A549 (cell line): ENCODE measurements around the gene ST3GAL5. TPM values are rescaled to one million over a fixed set of nuclear protein-coding genes. Genes with fewer than 3 reads are reported as not detected.
"Not testable (repeated sequence)": the region's sequence is repeated elsewhere in the genome, so short reads cannot be mapped to it uniquely, and the experiment has no call there.

Experiments
- ATAC-seq, 2 experiments: fragments of 200-7000 bp in 1 of 2; fragments of >200 bp in 1 of 2; cut with Nextera tagmentation in 1 of 2; cut with Tn5 transposase in 1 of 2; 3 replicates each; pipeline versions ENCODE4 v1.8.0 to v1.9.1; 2018 to 2020; ENCODE audit warnings: mild to moderate bottlenecking in 1 of 2, moderate library complexity in 1 of 2
- CTCF ChIA-PET: fragments of 300-600 bp; sonication (Branson Sonifier 250); formaldehyde crosslinking; extraction: SDS; loops from one replicate; lab custom pipeline; 2021; ENCODE audit warnings: antibody characterized with exemption, inconsistent platforms; lab: Yijun Ruan, JAX
- POLR2A ChIA-PET: fragments of 350-600 bp; formaldehyde crosslinking; extraction: SDS; loops from one replicate; lab custom pipeline; 2021; ENCODE audit warnings: antibody characterized with exemption, inconsistent platforms; lab: Yijun Ruan, JAX
- DNase-seq, 2 experiments: peaks; one replicate each; pipeline versions ENCODE4 v3.0.0 to v3.0.0-alpha.2; 2011 to 2016; ENCODE audit warnings: low read depth in 1 of 2, low spot score in 1 of 2
- FAIRE-seq: peaks from 2 replicates; lab custom pipeline; 2011; peaks lifted over from hg19 to GRCh38; lab: Jason Lieb, UNC
- H3K27ac ChIP-seq, 2 experiments: fragments of >200 bp; sonication (Bioruptor Twin); formaldehyde crosslinking; 3 replicates each; pipeline ENCODE4 v1.5.1; 2016 to 2017
- H3K4me1 ChIP-seq: fragments of >200 bp; sonication (Bioruptor Twin); formaldehyde crosslinking; 3 replicates; pipeline ENCODE4 v1.6.1; 2016
- H3K4me2 ChIP-seq: fragments of >200 bp; sonication (Bioruptor Twin); formaldehyde crosslinking; 3 replicates; pipeline ENCODE4 v1.6.1; 2016
- H3K4me3 ChIP-seq: fragments of >200 bp; sonication (Bioruptor Twin); formaldehyde crosslinking; 3 replicates; pipeline ENCODE4 v1.5.1; 2016
- H3K9me3 ChIP-seq: fragments of >200 bp; sonication (Bioruptor Twin); formaldehyde crosslinking; 3 replicates; pipeline ENCODE4 v1.6.1; 2016
- EHMT2 ChIP-seq: fragments of 200-600 bp; sonication (generic); IDR thresholded peaks from 2 replicates; pipeline ENCODE4 v1.6.1; 2016; ENCODE audit warnings: antibody characterized with exemption, low read depth, mild to moderate bottlenecking, moderate library complexity
- EP300 ChIP-seq, 2 experiments: fragments of >200 bp; sonication (Bioruptor Twin); formaldehyde crosslinking; IDR thresholded peaks; 2 replicates in 1 of 2; 3 replicates in 1 of 2; pipeline ENCODE4 v1.6.1; 2016 to 2017
- ESRRA ChIP-seq: fragments of 150-350 bp; IDR thresholded peaks from 2 replicates; pipeline ENCODE4 v1.6.1; 2014; ENCODE audit warnings: mild to moderate bottlenecking, low read length, borderline replicate concordance
- FOSL2 ChIP-seq, 2 experiments: fragments of 450-650 bp in 1 of 2; fragments of >200 bp in 1 of 2; sonication (Bioruptor Twin) in 1 of 2; formaldehyde crosslinking; IDR thresholded peaks; 2 replicates each; pipeline versions ENCODE4 v1.5.0 to v1.6.1; 2016 to 2020; ENCODE audit warnings: mild to moderate bottlenecking in 1 of 2, moderate library complexity in 1 of 2
- FOXS1 ChIP-seq: fragments of 250-450 bp; sonication (Bioruptor Pico); IDR thresholded peaks from 2 replicates; pipeline ENCODE4 v1.5.0; 2020; ENCODE audit warnings: mild to moderate bottlenecking, moderate library complexity
- GATA3 ChIP-seq: IDR thresholded peaks from 2 replicates; pipeline ENCODE4 v1.6.1; 2012; ENCODE audit warnings: borderline replicate concordance
- HDAC2 ChIP-seq: fragments of 200-600 bp; sonication (generic); IDR thresholded peaks from 2 replicates; pipeline ENCODE4 v1.6.1; 2016
- HEYL ChIP-seq: fragments of 250-450 bp; sonication (Bioruptor Pico); IDR thresholded peaks from 2 replicates; pipeline ENCODE4 v1.8.0; 2021; ENCODE audit warnings: mild to moderate bottlenecking, moderate library complexity
- KDM1A ChIP-seq: fragments of 200-600 bp; sonication (generic); IDR thresholded peaks from 2 replicates; pipeline ENCODE4 v1.6.1; 2016; ENCODE audit warnings: low read depth, mild to moderate bottlenecking
- KDM5A ChIP-seq: fragments of 200-600 bp; sonication (generic); IDR thresholded peaks from 2 replicates; pipeline ENCODE4 v1.6.1; 2016; ENCODE audit warnings: antibody characterized with exemption, mild to moderate bottlenecking
- POLR2A ChIP-seq: IDR thresholded peaks from 2 replicates; pipeline ENCODE4 v1.6.1; 2012; ENCODE audit warnings: mild to moderate bottlenecking, low read length
- POLR2AphosphoS2 ChIP-seq: conservative IDR thresholded peaks from 2 replicates; pipeline ENCODE4 v1.6.1; 2012; ENCODE audit warnings: low read length, improper control_type of control experiment, inconsistent platforms
- RARB ChIP-seq: fragments of 250-450 bp; sonication (Bioruptor Pico); IDR thresholded peaks from 2 replicates; pipeline ENCODE4 v1.8.0; 2021; ENCODE audit warnings: mild to moderate bottlenecking, moderate library complexity
- RNF2 ChIP-seq: fragments of 200-600 bp; sonication (generic); IDR thresholded peaks from 2 replicates; pipeline ENCODE4 v1.6.1; 2016; ENCODE audit warnings: low read depth, mild to moderate bottlenecking, antibody characterized with exemption, moderate library complexity, borderline replicate concordance
- SMC3 ChIP-seq: fragments of >200 bp; sonication (Bioruptor Twin); formaldehyde crosslinking; IDR thresholded peaks from 3 replicates; pipeline ENCODE4 v1.6.1; 2018; ENCODE audit warnings: inconsistent platforms
- SREBF2 ChIP-seq: fragments of 450-650 bp; IDR thresholded peaks from 2 replicates; pipeline ENCODE4 v1.6.1; 2014; ENCODE audit warnings: mild to moderate bottlenecking, moderate library complexity
- TP53 ChIP-seq: fragments of 250-450 bp; sonication (Bioruptor Pico); IDR thresholded peaks from 2 replicates; pipeline ENCODE4 v1.5.0; 2021; ENCODE audit warnings: mild to moderate bottlenecking, moderate library complexity
- ZC3H11A ChIP-seq: fragments of 450-650 bp; IDR thresholded peaks from 2 replicates; pipeline ENCODE4 v1.6.1; 2014; ENCODE audit warnings: antibody characterized with exemption, mild to moderate bottlenecking
- ZFP36 ChIP-seq: fragments of 450-650 bp; IDR thresholded peaks from 2 replicates; pipeline ENCODE4 v1.6.1; 2014; ENCODE audit warnings: borderline replicate concordance; ENCODE audit not compliant: partially characterized antibody
- WGBS: methylation state at CpG from one replicate; pipeline ENCODE4 v1.1.6; 2017; ENCODE audit errors: missing lambda C conversion rate; 5-methylcytosine and 5-hydroxymethylcytosine counted together
- polyA plus RNA-seq, 4 experiments: library from polyadenylated mRNA; depleted of rRNA in 3 of 4; stranded (reverse); fragments of >200 nt; fragmentation: RNase III in 1 of 4; extraction: RNeasy Plus Mini Kit Qiagen cat#74134 plus additional on column Dnase treatment in 1 of 4; gene quantifications; 2 replicates in 3 of 4; 3 replicates in 1 of 4; pipeline ENCODE4 v1.2.3, GENCODE V29; 2011 to 2017
- TF ChIP-seq, protein P1 (sequence below): fragments of 200-600 bp; sonication (generic); IDR thresholded peaks from 2 replicates; pipeline ENCODE4 v1.6.1; 2016; ENCODE audit warnings: antibody characterized with exemption, mild to moderate bottlenecking, moderate library complexity
- TF ChIP-seq, protein P2 (sequence below): fragments of >200 bp; sonication (Bioruptor Twin); formaldehyde crosslinking; IDR thresholded peaks from 2 replicates; pipeline ENCODE4 v1.6.1; 2016

The ST3GAL5 gene
- polyA plus RNA-seq, 2 of the 4 experiments (the other 2 are of a cell fraction), result 36.9 to 119 TPM

DNA sequence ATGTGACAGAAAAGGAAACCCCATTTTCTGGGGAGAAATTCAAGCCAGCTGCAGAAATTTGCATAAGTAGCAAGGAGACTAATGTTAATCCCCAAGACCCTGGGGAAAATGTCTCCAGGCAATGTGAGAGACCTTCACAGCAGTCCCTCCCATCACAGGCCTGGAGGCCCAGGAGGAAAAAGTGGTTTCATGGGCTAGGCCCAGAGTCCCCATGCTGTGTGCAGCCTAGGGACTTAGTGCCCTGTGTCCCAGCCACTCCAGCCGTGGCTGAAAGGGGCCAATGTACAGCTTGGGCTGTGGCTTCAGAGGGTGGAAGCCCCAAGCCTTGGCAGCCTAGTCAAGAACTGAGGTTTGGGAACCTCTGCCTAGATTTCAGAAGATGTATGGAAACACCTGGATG, 7.0 kb downstream of the ST3GAL5 start:
- CTCF ChIA-PET, result interaction anchor here (0.9 to 12.8 kb wide), 5 partner anchors 43 to 197 kb away, joined by 3 to 238 read pairs (median 4); no protein-coding TSS in a partner anchor
- WGBS, result 88% methylated on average over 1 of the region's 1 CpG

DNA sequence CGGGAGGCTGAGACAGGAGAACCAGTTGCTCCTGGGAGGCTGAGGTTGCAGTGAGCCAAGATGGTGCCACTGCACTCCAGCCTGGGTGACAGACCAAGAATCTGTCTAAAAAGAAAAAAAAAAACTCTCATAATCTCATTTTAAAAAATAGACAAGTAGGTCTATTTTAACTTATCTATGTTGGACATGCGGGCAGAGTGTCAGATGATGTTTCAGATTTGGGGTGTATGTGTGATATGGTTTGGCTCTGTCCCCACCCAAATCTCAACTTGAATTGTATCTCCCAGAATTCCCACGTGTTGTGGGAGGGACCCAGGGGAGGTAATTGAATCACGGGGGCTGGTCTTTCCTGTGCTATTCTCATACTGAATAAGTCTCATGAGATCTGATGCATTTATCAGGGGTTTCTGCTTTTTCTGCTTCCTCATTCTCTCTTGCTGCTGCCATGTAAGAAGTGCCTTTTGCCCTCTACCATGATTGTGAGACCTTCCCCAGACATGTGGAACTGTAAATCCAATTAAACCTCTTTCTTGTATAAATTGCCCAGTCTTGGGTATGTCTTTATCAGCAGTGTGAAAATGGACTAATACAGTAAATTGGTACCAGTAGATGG, 8.0 kb downstream of the ST3GAL5 start:
- WGBS, result 67% methylated on average over 4 of the region's 4 CpGs
- POLR2A ChIA-PET, FAIRE-seq: not testable (repeated sequence)

More for the DNA sequence above, 7.0 kb downstream of the ST3GAL5 start:
- DNase-seq, H3K4me3 ChIP-seq, POLR2A ChIA-PET, H3K27ac ChIP-seq, H3K4me2 ChIP-seq, ATAC-seq, FAIRE-seq: not testable (repeated sequence)
- peak; percentile 93 for TF ChIP-seq ZFP36
- peaks cover 52% of the 10 kb centered on the region for H3K4me1 ChIP-seq
- H3K9me3 ChIP-seq, result peaks cover 11% of the 10 kb centered on the region

DNA sequence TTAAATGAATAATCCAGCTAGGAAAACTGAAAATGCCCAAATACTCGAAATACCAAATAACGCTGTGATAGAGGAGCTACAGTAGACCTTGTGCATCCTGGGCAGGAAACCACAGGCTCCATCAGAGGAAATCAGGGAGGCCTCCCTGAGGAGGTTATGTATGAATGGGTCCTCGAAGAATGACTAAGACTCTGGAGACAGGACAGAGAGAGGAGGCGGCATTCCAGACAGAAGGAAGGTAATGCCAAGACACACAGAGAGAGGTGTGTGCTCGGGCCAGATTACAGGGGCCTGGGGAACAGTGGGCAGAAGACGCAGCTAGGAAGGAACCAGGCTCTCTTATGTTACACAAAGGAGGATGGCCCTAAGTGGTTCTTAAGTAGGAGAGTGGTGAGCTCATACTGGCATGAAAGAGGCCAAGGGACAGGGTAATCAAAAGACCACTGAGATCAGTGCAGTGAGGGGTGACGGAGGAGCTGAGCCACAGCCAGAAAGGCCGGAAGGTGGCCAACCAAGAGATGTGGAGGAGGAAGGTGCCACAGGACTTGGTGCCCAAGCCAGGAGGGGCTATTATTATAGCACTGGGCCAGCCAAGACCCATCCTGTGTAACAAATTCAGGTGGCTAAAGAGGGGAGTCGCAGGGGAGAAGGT, 9.9 kb downstream of the ST3GAL5 start:
- Histone ChIP-seq H3K27ac (peak overlapping the region in 1 of 2 experiments; percentile 9; a peak in 1 of 6 replicates), H3K4me3 (no peak overlapping the region), H3K4me2 (peak overlapping the region; percentile 3; the same call in 1 of the 3 replicates), H3K4me1 (peaks cover 33% of the 10 kb centered on the region)
- CTCF ChIA-PET, result interaction anchor here (0.6 to 3.4 kb wide), 11 partner anchors 10 to 595 kb away, joined by 3 to 20 read pairs (median 9); partner anchors contain the start of gene ST3GAL5
- DNase-seq, result no peak
- TF ChIP-seq ZFP36, result peak; percentile 70
- no peak for TF ChIP-seq KDM5A
- TF ChIP-seq, all 56 proteins: peak for 1
- POLR2A ChIA-PET, result no interaction called here
- WGBS, result 87% methylated on average over 9 of the region's 9 CpGs
- ATAC-seq, result peak; percentile 34 to 61; a peak in 3 of 6 replicates
- no peak for FAIRE-seq
- H3K9me3 ChIP-seq, result peaks cover 11% of the 10 kb centered on the region

More for the DNA sequence above, 8.0 kb downstream of the ST3GAL5 start:
- not testable (repeated sequence) for H3K27ac ChIP-seq, H3K4me2 ChIP-seq, ATAC-seq, DNase-seq, H3K4me3 ChIP-seq
- peaks cover 43% of the 10 kb centered on the region for H3K4me1 ChIP-seq
- peaks cover 11% of the 10 kb centered on the region for H3K9me3 ChIP-seq
- CTCF ChIA-PET, result interaction anchor here (2.8 to 3.4 kb wide), 2 partner anchors 15 to 53 kb away, joined by 14 to 16 read pairs; no protein-coding TSS in a partner anchor

DNA sequence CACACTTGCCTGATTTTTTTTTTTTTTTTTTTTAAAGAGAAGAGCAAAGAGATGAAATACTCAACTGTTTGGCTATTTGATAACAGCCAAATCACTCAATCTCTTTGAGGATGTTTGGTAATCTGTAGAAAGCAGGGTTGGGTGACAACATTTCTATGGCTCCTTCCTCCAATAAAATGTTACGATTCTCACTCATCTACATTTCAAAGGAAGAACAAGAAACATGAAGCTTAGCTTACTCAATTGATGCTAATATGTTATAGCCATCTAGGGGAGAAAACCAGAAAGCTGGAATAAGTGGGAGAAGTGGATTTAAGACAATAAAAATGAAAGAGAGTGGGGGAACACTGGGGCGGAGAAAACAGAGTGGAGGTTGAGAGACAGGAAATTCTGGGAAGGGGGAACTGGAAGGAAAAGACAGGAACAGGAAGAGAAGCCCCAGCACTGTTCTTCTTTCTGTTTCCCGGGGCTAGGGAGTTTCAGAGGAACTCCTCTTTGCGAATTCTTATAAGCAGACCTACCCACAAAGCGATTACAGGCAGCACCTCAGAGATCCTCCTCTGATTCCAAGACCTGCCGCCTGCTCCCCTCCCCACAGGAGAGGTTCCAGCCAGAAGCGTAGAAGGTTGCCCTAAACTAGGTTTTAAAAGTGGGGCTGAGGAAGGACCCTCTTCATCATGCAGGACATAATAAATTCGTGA, 13.3 kb downstream of the ST3GAL5 start:
- FAIRE-seq, result no peak
- no peak overlapping the region for H3K4me2 ChIP-seq
- TF ChIP-seq EHMT2 (no peak), FOSL2 (IDR thresholded peaks at IDR 0.05) (no peak), FOSL2 (CRISPR knock-in tag; IDR thresholded peaks at IDR 0.05) (no peak), POLR2AphosphoS2 (no peak), HDAC2 (no peak), SREBF2 (no peak), GATA3 (no peak), KDM1A (no peak), HEYL (CRISPR knock-in tag) (no peak), ESRRA (no peak), SMC3 (no peak), RNF2 (no peak), TP53 (CRISPR knock-in tag) (no peak), ZC3H11A (no peak), EP300 (IDR thresholded peaks at IDR 0.05) (no peak), RARB (CRISPR knock-in tag) (no peak), POLR2A (no peak), FOXS1 (CRISPR knock-in tag) (no peak)
- TF ChIP-seq, protein P1, sequence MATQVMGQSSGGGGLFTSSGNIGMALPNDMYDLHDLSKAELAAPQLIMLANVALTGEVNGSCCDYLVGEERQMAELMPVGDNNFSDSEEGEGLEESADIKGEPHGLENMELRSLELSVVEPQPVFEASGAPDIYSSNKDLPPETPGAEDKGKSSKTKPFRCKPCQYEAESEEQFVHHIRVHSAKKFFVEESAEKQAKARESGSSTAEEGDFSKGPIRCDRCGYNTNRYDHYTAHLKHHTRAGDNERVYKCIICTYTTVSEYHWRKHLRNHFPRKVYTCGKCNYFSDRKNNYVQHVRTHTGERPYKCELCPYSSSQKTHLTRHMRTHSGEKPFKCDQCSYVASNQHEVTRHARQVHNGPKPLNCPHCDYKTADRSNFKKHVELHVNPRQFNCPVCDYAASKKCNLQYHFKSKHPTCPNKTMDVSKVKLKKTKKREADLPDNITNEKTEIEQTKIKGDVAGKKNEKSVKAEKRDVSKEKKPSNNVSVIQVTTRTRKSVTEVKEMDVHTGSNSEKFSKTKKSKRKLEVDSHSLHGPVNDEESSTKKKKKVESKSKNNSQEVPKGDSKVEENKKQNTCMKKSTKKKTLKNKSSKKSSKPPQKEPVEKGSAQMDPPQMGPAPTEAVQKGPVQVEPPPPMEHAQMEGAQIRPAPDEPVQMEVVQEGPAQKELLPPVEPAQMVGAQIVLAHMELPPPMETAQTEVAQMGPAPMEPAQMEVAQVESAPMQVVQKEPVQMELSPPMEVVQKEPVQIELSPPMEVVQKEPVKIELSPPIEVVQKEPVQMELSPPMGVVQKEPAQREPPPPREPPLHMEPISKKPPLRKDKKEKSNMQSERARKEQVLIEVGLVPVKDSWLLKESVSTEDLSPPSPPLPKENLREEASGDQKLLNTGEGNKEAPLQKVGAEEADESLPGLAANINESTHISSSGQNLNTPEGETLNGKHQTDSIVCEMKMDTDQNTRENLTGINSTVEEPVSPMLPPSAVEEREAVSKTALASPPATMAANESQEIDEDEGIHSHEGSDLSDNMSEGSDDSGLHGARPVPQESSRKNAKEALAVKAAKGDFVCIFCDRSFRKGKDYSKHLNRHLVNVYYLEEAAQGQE, result no peak
- TF ChIP-seq, protein P2, sequence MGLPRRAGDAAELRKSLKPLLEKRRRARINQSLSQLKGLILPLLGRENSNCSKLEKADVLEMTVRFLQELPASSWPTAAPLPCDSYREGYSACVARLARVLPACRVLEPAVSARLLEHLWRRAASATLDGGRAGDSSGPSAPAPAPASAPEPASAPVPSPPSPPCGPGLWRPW, result no peak
- CTCF ChIA-PET, result interaction anchor here (0.7 to 2.5 kb wide), 6 partner anchors 11 to 203 kb away, joined by 3 to 15 read pairs (median 4); no protein-coding TSS in a partner anchor
- DNase-seq, result no peak
- no peak overlapping the region for H3K27ac ChIP-seq
- POLR2A ChIA-PET, result no interaction called here
- ATAC-seq, result no peak
- 86% methylated on average over 8 of the region's 8 CpGs for WGBS
- H3K4me3 ChIP-seq, result no peak overlapping the region
- H3K9me3 ChIP-seq, result no peaks in the 10 kb centered on the region
- peaks cover 33% of the 10 kb centered on the region for H3K4me1 ChIP-seq
